Daoy (cell line): ENCODE measurements around the gene BTNL8. TPM values are rescaled to one million over a fixed set of nuclear protein-coding genes. Genes with fewer than 3 reads are reported as not detected.
"Not testable (repeated sequence)": the region's sequence is repeated elsewhere in the genome, so short reads cannot be mapped to it uniquely, and the experiment has no call there.

Experiments used
- DNase-seq: peaks from one replicate; pipeline ENCODE4 v3.0.0-alpha.2; 2015; ENCODE audit warnings: low read depth
- total RNA-seq: library from RNA; depleted of rRNA; stranded (reverse); fragments of >200 nt; shearing (Covaris generic); gene quantifications from 2 replicates; pipeline ENCODE4 v1.2.3, GENCODE V29; 2014

BTNL8 gene
- total RNA-seq, 1 experiment from 2014 or later, result not detected

- no peak for DNase-seq
Measured at GRCh38 chr5:180875860-180876426, 23.0 kb upstream of the BTNL8 start.

DNA sequence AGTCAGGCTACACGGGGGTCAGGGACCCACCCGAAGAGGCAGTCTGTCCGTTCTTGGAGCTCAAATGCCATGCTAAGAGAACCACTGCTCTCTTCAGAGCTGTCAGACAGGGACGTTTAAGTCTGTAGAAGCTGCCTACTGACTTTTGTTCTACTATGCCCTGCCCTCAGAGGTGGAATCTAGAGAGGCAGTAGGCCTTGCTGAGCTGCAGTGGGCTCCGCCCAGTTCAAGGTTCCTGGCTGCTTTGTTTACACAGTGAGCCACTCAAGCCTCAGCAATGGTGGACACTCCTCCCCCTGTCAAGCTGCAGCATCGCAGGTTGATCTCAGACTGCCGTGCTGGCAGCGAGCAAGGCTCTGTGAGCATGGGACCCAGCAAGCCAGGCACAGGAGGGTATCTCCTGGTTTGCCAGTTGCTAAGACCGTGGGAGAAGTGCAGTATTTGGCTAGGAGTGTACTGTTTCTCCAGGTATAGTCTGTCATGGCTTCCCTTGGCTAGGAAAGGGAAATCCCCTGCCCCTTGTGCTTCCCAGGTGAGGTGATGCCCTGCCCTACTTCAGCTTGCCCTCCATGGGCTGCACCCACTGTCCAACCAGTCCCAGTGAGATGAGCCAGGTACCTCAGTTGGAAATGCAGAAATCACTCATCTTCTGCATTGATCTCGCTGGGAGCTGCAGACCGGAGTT is 13.0 kb upstream of the BTNL8 start:
- DNase-seq, result peak; percentile 37

DNA sequence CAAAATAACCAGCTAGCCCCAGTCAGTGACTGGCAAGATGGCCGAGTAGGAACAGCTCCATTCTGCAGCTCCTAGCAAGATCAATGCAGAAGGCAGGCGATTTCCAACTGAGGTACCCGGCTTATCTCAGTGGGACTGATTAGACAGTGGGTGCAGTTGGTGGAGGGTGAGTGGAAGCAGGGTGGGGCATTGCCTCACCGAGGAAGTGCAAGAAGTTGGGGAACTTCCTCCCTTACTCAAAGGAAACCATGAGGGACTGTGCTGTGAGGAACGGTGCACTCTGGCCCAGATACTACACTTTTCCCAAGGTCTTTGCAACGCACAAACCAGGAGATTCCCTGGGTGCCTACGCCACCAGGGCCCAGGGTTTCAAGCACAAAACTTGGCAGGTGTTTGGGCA is 9.6 kb upstream of the BTNL8 start:
- no peak for DNase-seq

DNA sequence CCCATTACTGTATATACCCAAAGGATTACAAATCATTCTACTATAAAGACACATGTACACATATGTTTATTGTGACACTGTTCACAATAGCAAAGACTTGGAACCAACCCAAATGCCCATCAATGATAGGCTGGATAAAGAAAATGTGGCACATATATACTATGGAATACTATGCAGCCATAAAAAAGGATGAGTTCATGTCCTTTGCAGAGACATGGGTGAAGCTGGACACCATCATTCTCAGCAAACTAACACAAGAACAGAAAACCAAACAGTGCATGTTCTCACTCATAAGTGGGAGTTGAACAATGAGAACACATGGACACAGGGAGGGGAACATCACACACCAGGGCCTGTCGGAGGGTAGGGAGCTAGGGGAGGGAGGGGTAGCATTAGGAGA is 3.6 kb upstream of the BTNL8 start:
- not testable (repeated sequence) for DNase-seq

GRCh38 chr5:180900178-180900577 is 1.2 kb downstream of the BTNL8 start:
- no peak for DNase-seq

DNA sequence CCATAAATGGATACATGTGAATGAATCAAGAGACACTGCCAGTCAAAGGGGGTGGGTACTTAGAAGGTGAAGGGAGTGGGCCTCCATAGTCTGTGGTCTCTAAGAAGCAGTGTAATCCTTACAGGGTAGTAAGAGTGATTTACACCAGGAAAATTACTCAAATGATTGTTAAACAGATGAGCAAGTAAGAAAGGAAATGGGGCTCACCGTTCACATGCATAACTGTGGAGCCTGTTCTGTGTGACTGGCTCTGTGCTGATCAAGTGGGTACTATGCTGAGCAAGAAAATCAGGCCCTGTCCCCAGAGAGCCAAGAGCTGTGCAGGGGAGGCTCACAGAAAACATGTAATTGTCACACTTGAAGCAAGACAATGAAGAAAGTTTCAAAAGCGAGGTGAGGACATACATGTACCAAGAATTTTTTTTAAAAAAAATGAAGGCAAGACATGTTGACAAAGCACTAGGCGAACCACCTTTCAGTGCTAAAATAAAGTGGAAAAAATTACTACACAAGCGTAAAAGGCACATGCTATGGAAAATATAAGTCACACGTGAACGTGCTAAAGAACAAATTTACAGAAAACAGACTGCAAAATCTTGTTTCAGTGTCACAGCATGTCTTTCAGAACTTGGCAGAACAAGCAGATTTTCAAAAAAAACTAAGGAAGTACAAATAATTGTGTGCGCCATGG is 2.5 kb downstream of the BTNL8 start:
- no peak for DNase-seq

GRCh38 chr5:180908400-180908799 is 9.4 kb downstream of the BTNL8 start:
- no peak for DNase-seq

DNA sequence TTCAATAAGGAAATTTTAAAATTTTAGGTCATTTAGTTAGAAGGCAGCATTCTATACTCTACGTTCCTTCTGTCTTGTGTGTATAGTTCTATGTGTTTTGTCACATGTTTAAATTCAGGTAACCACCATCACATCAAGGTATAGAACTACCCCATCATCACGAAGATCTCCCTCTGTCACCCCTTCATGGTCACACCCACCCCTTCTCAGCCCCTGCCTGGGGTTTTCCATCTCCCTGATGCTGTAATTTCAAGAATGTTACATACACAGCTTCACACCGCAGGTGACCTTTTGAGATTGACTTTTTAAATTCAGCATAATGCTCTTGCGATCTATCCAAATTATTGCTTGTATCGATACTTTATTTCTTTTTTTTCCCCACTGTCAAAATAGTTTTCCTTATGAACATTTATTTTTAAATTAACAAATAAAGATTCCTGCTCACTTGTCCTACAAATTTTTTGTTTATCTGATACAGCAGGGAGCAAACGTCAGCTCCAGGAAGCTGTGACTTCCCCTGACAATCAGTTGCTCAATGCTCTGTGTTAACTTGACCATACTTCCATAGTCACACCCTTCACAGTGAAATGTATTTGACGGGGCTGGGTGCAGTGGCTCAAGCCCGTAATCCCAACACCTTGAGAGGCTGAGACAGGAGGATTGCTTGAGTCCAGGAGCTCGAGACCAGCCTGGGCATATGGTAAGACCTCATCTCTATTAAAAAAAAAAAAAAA is 10.2 kb downstream of the BTNL8 start:
- no peak for DNase-seq

DNA sequence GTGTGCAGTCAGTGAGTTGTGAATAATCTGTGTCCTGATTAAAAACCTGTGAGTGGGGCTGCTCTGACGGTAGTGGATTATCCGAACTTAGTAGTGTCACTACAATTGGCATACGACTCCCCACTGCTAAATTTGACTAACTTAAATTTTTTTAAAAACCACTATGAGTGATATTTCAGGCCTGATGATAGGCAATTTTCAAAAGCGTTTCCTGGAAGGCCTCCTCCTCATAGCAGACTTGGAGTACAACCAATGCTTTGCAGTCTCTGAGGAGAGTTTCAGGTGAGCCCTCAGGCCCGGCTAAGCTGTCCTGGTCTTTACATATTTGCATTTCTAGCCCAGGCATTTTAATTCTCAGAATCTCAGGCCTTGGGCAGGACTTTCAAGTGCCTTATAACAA is 10.8 kb downstream of the BTNL8 start:
- DNase-seq, result no peak

DNA sequence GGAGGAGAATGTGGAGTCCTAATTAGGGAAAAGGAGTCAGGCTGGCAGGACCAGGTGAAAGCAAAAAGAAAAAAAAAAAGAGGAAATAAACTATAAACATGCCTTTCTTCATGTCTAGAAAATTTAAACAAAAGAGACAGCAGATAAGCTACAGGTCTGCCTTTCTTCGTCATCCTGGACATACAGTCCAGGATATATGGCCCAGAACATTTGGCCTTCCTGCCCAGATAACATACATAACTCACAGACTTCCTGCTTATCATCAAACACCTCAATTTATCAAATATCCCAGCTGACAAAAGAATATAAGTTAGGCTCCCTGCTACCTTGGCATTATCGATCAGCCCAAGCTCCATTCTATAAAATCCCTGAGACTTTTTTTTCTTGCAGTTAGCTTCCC is 11.2 kb downstream of the BTNL8 start:
- no peak for DNase-seq

DNA sequence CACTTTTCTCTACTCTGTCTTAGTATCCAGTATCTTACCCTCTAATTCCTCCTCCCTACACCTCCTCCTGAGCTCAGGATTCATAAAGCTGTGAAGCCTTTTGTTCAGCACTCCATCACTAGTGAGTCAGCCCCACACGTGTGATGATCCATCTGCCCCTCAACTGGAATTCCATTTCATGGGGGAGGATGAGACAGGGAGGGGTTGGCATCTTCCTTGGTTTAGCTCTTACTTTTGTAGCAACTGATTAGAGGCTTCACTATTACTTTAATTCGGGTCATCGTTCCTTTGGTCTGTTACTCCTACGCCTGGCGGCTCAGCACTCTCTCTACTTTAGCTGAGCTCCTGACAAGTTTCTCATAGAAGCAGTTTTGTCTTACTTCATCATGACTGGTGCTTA is 11.8 kb downstream of the BTNL8 start:
- peak; percentile 71 for DNase-seq

GRCh38 chr5:180914646-180915045 is 15.7 kb downstream of the BTNL8 start:
- DNase-seq, result no peak

GRCh38 chr5:180915924-180916323 is 17.0 kb downstream of the BTNL8 start:
- no peak for DNase-seq

GRCh38 chr5:180918380-180918779 is 19.4 kb downstream of the BTNL8 start:
- DNase-seq, result no peak

GRCh38 chr5:180920710-180921109 is 21.8 kb downstream of the BTNL8 start:
- DNase-seq, result no peak

GRCh38 chr5:180922932-180923331 is 24.0 kb downstream of the BTNL8 start:
- DNase-seq, result no peak

- DNase-seq, result no peak
Measured at GRCh38 chr5:180932660-180933059, 33.7 kb downstream of the BTNL8 start.

DNA sequence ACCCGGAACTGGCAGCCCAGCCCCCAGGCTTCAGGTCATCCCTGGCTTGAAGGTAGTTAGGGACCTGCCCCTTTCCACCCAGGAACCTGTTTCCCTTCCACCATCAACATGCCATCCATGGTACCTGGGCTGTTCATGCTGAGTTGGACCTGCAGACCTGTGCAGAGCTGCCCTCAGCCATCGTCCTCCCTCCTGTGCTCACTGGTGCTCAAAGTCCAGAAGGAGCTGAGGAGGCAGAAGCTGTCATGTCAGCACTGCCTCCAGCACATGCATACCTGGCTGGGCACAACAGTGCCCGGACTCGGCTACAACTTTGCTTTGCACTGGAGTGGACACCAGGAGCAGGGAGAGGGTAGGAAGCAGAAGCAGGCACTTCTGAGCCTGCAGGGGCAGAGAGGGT is 36.2 kb downstream of the BTNL8 start:
- DNase-seq, result no peak

GRCh38 chr5:180938294-180938693 is 39.3 kb downstream of the BTNL8 start:
- DNase-seq, result no peak

GRCh38 chr5:180950291-180950949 is 51.5 kb downstream of the BTNL8 start:
- DNase-seq, result peak; percentile 77

GRCh38 chr5:180959661-180960060 is 60.7 kb downstream of the BTNL8 start:
- DNase-seq, result peak; percentile 15

GRCh38 chr5:180960209-180960608 is 61.2 kb downstream of the BTNL8 start:
- DNase-seq, result peak; percentile 56
